H1 (cell line): ENCODE measurements around the gene TCIRG1. TPM values are rescaled to one million over a fixed set of nuclear protein-coding genes. Genes with fewer than 3 reads are reported as not detected.

ENCODE experiments used
- CTCF ChIA-PET: fragments of 300-600 bp; sonication (Branson Sonifier 250); formaldehyde crosslinking; loops from one replicate; lab custom pipeline; 2021; ENCODE audit not compliant: partially characterized antibody; lab: Charles Lee
- POLR2A ChIA-PET: fragments of 300-600 bp; sonication (Branson Sonifier 250); formaldehyde crosslinking; loops from one replicate; lab custom pipeline; 2021; ENCODE audit warnings: inconsistent platforms; ENCODE audit not compliant: partially characterized antibody; lab: Charles Lee
- DNase-seq, 2 experiments: peaks; one replicate each; pipeline versions ENCODE4 v3.0.0 to v3.0.0-alpha.2; 2010 to 2022; ENCODE audit warnings: low spot score in 2 of 2, low read depth in 1 of 2, mixed read lengths in 1 of 2
- FAIRE-seq: peaks from 2 replicates; lab custom pipeline; 2011; peaks lifted over from hg19 to GRCh38; lab: Jason Lieb, UNC
- H2AFZ ChIP-seq: 2 replicates; pipeline ENCODE4 v1.8.1; 2012; ENCODE audit warnings: low read length, inconsistent platforms
- H2AK5ac ChIP-seq: 2 replicates; pipeline ENCODE4 v1.6.1; 2013; ENCODE audit warnings: low read depth, low read length
- H2BK120ac ChIP-seq: replicated peaks from 2 replicates; pipeline ENCODE3; 2013; ENCODE audit warnings: low read depth, low read length, inconsistent platforms
- H2BK12ac ChIP-seq: 2 replicates; pipeline ENCODE4 v1.6.1; 2013; ENCODE audit warnings: low read depth, low read length
- H2BK15ac ChIP-seq: 2 replicates; pipeline ENCODE4 v1.6.1; 2013; ENCODE audit warnings: low read length
- H2BK20ac ChIP-seq: 2 replicates; pipeline ENCODE4 v1.6.1; 2013; ENCODE audit warnings: low read length
- H2BK5ac ChIP-seq: 2 replicates; pipeline ENCODE4 v1.6.1; 2013; ENCODE audit warnings: low read depth, low read length
- H3K14ac ChIP-seq: 2 replicates; pipeline ENCODE4 v1.6.1; 2013; ENCODE audit warnings: inconsistent platforms; ENCODE audit not compliant: insufficient read length
- H3K18ac ChIP-seq: 2 replicates; pipeline ENCODE4 v1.6.1; 2013; ENCODE audit warnings: low read length; ENCODE audit errors: extremely low read depth
- H3K23ac ChIP-seq: 2 replicates; pipeline ENCODE4 v1.6.1; 2013; ENCODE audit warnings: inconsistent platforms; ENCODE audit not compliant: insufficient read length
- H3K23me2 ChIP-seq: 2 replicates; pipeline ENCODE4 v1.6.1; 2013; ENCODE audit warnings: low read depth, low read length
- H3K27ac ChIP-seq: 2 replicates; pipeline ENCODE4 v1.6.1; 2011; ENCODE audit warnings: low read depth, low read length, inconsistent platforms
- H3K27me3 ChIP-seq, 4 experiments: replicated peaks in 1 of 4; 1 replicate in 1 of 4; 2 replicates in 3 of 4; pipeline versions ENCODE4 v1.6.1 to v1.8.1; 2011 to 2013; ENCODE audit warnings: low read length in 3 of 4, mild to moderate bottlenecking in 3 of 4, inconsistent platforms in 2 of 4, mixed read lengths in 2 of 4, moderate library complexity in 1 of 4; ENCODE audit not compliant: control insufficient read depth in 3 of 4, insufficient read depth in 3 of 4; ENCODE audit errors: extremely low read depth in 1 of 4
- H3K36me3 ChIP-seq, 4 experiments: 2 replicates each; pipeline versions ENCODE4 v1.6.1 to v1.8.1; 2011 to 2013; ENCODE audit warnings: mild to moderate bottlenecking in 4 of 4, low read length in 3 of 4, moderate library complexity in 2 of 4, control low read depth in 1 of 4, inconsistent platforms in 1 of 4; ENCODE audit not compliant: insufficient read depth in 4 of 4, control insufficient read depth in 2 of 4
- H3K4ac ChIP-seq: replicated peaks from 2 replicates; pipeline ENCODE3; 2013; ENCODE audit warnings: low read length, low read depth, mixed read lengths, inconsistent platforms; ENCODE audit not compliant: insufficient read length
- H3K4me1 ChIP-seq, 4 experiments: replicated peaks in 1 of 4; 1 replicate in 1 of 4; 2 replicates in 3 of 4; pipeline versions ENCODE4 v1.6.1 to v1.8.1; 2011 to 2013; ENCODE audit warnings: low read length in 3 of 4, inconsistent platforms in 2 of 4, mixed read lengths in 1 of 4; ENCODE audit not compliant: insufficient read depth in 4 of 4, control insufficient read depth in 3 of 4
- H3K4me2 ChIP-seq, 2 experiments: 2 replicates each; pipeline versions ENCODE4 v1.6.1 to v1.8.1; 2011 to 2013; ENCODE audit warnings: low read depth in 2 of 2, low read length in 2 of 2, control low read depth in 1 of 2, inconsistent platforms in 1 of 2, mild to moderate bottlenecking in 1 of 2; ENCODE audit not compliant: insufficient read depth in 1 of 2
- H3K4me3 ChIP-seq, 4 experiments: fragments of 200-600, 300-600 bp in 1 of 4; sonication (generic), shearing (Covaris generic), sonication (Bioruptor Twin) in 1 of 4; 2 replicates each; pipeline versions ENCODE4 v1.5.1 to v1.8.1; 2011 to 2016; ENCODE audit warnings: low read length in 4 of 4, low read depth in 3 of 4, control low read depth in 2 of 4, inconsistent platforms in 2 of 4, mild to moderate bottlenecking in 2 of 4, mixed read lengths in 1 of 4, moderate library complexity in 1 of 4; ENCODE audit not compliant: insufficient read depth in 2 of 4; ENCODE audit errors: extremely low read depth in 1 of 4
- H3K56ac ChIP-seq: replicated peaks from 2 replicates; pipeline ENCODE3; 2013; ENCODE audit warnings: low read depth, mild to moderate bottlenecking, mixed read lengths, low read length, inconsistent platforms; ENCODE audit not compliant: insufficient read length
- H3K79me1 ChIP-seq: 2 replicates; pipeline ENCODE4 v1.6.1; 2013; ENCODE audit warnings: low read depth, low read length, control low read depth
- H3K79me2 ChIP-seq, 2 experiments: 2 replicates each; pipeline versions ENCODE4 v1.6.1 to v1.8.1; 2012 to 2013; ENCODE audit warnings: low read length in 2 of 2, mild to moderate bottlenecking in 2 of 2, inconsistent platforms in 1 of 2; ENCODE audit not compliant: insufficient read depth in 2 of 2, control insufficient read depth in 1 of 2
- H3K9ac ChIP-seq, 4 experiments: replicated peaks in 1 of 4; 1 replicate in 1 of 4; 2 replicates in 3 of 4; pipeline versions ENCODE4 v1.6.1 to v1.8.1; 2011 to 2013; ENCODE audit warnings: low read depth in 3 of 4, low read length in 3 of 4, control low read depth in 2 of 4, mild to moderate bottlenecking in 2 of 4, moderate library complexity in 2 of 4, inconsistent platforms in 1 of 4; ENCODE audit errors: extremely low read depth in 1 of 4
- H3K9me3 ChIP-seq, 2 experiments: 2 replicates each; pipeline versions ENCODE4 v1.6.1 to v1.8.1; 2012 to 2013; ENCODE audit warnings: mild to moderate bottlenecking in 2 of 2, moderate library complexity in 2 of 2, control low read depth in 1 of 2, inconsistent platforms in 1 of 2, low read depth in 1 of 2, low read length in 1 of 2, mixed read lengths in 1 of 2; ENCODE audit not compliant: insufficient read depth in 2 of 2
- H4K20me1 ChIP-seq, 2 experiments: replicated peaks in 1 of 2; 2 replicates each; pipeline versions ENCODE3 to v1.8.1; 2011 to 2013; ENCODE audit warnings: inconsistent platforms in 2 of 2, low read length in 2 of 2, mild to moderate bottlenecking in 1 of 2; ENCODE audit not compliant: insufficient read depth in 2 of 2, control insufficient read depth in 1 of 2
- H4K5ac ChIP-seq: 2 replicates; pipeline ENCODE4 v1.6.1; 2013; ENCODE audit warnings: low read length, low read depth, mixed read lengths, inconsistent platforms; ENCODE audit not compliant: insufficient read length
- H4K8ac ChIP-seq: 2 replicates; pipeline ENCODE4 v1.8.0; 2013; ENCODE audit warnings: mild to moderate bottlenecking, moderate library complexity, low read length, inconsistent platforms; ENCODE audit not compliant: insufficient read depth; ENCODE audit errors: extremely low read depth
- H4K91ac ChIP-seq: replicated peaks from 2 replicates; pipeline ENCODE3; 2013; ENCODE audit warnings: low read length, mixed read lengths, inconsistent platforms; ENCODE audit not compliant: insufficient read length
- BACH1 ChIP-seq: IDR thresholded peaks from 2 replicates; pipeline ENCODE4 v1.6.1; 2012; ENCODE audit warnings: low read length, improper control_type of control experiment
- CBX5 ChIP-seq: fragments of 300-800, 300-1000 bp; sonication (generic); IDR thresholded peaks from 2 replicates; pipeline ENCODE4 v1.7.1; 2016; ENCODE audit warnings: antibody characterized with exemption, low read length, low read depth
- CEBPB ChIP-seq: IDR thresholded peaks from 2 replicates; pipeline ENCODE4 v1.6.1; 2012; ENCODE audit warnings: low read depth, low read length
- EP300 ChIP-seq, 2 experiments: IDR thresholded peaks; 1 replicate in 1 of 2; 2 replicates in 1 of 2; pipeline ENCODE4 v1.6.1; 2011 to 2012; ENCODE audit warnings: low read depth in 2 of 2, low read length in 2 of 2, mild to moderate bottlenecking in 2 of 2, borderline replicate concordance in 1 of 2, inconsistent platforms in 1 of 2, moderate library complexity in 1 of 2
- HDAC6 ChIP-seq: IDR thresholded peaks from one replicate; pipeline ENCODE4 v1.7.1; 2012; ENCODE audit warnings: low read depth, mild to moderate bottlenecking, inconsistent platforms, low read length, moderate library complexity
- NRF1 ChIP-seq: IDR thresholded peaks from 2 replicates; pipeline ENCODE4 v1.6.1; 2011; ENCODE audit warnings: mild to moderate bottlenecking, low read depth, low read length, improper control_type of control experiment
- RFX5 ChIP-seq: IDR thresholded peaks from 2 replicates; pipeline ENCODE4 v1.6.1; 2011; ENCODE audit warnings: low read depth, low read length, improper control_type of control experiment, borderline replicate concordance
- SIRT6 ChIP-seq: IDR thresholded peaks from one replicate; pipeline ENCODE4 v1.7.1; 2012; ENCODE audit warnings: low read length, inconsistent platforms
- SP2 ChIP-seq: IDR thresholded peaks from 2 replicates; pipeline ENCODE4 v1.6.1; 2012; ENCODE audit warnings: mild to moderate bottlenecking, low read length, inconsistent platforms
- WGBS, 2 experiments: shearing (Covaris generic) in 1 of 2; methylation state at CpG; one replicate each; pipeline versions ENCODE4 v1.1.6 to v1.1.7; 2013 to 2015; ENCODE audit warnings: low lambda C conversion rate in 2 of 2, mixed read lengths in 2 of 2, inconsistent platforms in 1 of 2, low coverage in 1 of 2, missing lambda C conversion rate in 1 of 2; ENCODE audit not compliant: insufficient replicate concordance in 2 of 2, insufficient coverage in 1 of 2, insufficient read length in 1 of 2; ENCODE audit errors: extremely low coverage in 1 of 2, missing lambda C conversion rate in 1 of 2; 5-methylcytosine and 5-hydroxymethylcytosine counted together
- polyA plus RNA-seq, 7 experiments: library from polyadenylated mRNA; depleted of rRNA in 3 of 7; stranded (reverse) in 5 of 7; unstranded in 2 of 7; fragments of >200 nt in 5 of 7; fragments of 200-250 nt in 2 of 7; gene quantifications; 1 replicate in 5 of 7; 2 replicates in 1 of 7; 4 replicates in 1 of 7; pipeline versions ENCODE4 v1.2.1 to v1.2.3, GENCODE V29; 2011 to 2013; ENCODE audit warnings: missing spikeins in 2 of 7, mixed read lengths in 2 of 7
- total RNA-seq: library from RNA; stranded (reverse); fragmentation: NEBNext Ultra II Directional; extraction: Animal tissue kit (Norgen Biotek cat#: 25700); gene quantifications from 2 replicates; pipeline ENCODE4 v1.2.1, GENCODE V29; 2021
- TF ChIP-seq, protein P1 (sequence below), 3 experiments: IDR thresholded peaks; 1 replicate in 2 of 3; 2 replicates in 1 of 3; pipeline versions ENCODE4 v1.5.1 to v1.6.1; 2011; ENCODE audit warnings: low read length in 3 of 3, mild to moderate bottlenecking in 3 of 3, inconsistent platforms in 2 of 3, low read depth in 1 of 3, moderate library complexity in 1 of 3; ENCODE audit not compliant: insufficient read depth in 1 of 3; ENCODE audit errors: control extremely low read depth in 1 of 3

TCIRG1 gene
- total and polyA plus RNA-seq, 2 of the 8 experiments (the other 6 are each of a cell fraction or from before 2014, with no cell fraction given) = 25.3 to 39.6 TPM

- Histone ChIP-seq H3K36me3 (no peaks in the 10 kb centered on the region), H3K27ac (no peak overlapping the region), H3K4ac (no peak overlapping the region), H4K8ac (no peak overlapping the region), H3K23ac (no peak overlapping the region), H2AFZ (no peak overlapping the region), H2BK20ac (no peak overlapping the region), H2BK12ac (no peak overlapping the region), H2BK15ac (no peak overlapping the region), H4K5ac (no peak overlapping the region), H2AK5ac (no peak overlapping the region), H4K20me1 (peaks cover 0 to 6% of the 10 kb centered on the region in 2 experiments), H3K56ac (no peak overlapping the region), H2BK120ac (no peak overlapping the region), H3K23me2 (no peaks in the 10 kb centered on the region; the same call in 1 of the 2 replicates), H3K79me1 (no peaks in the 10 kb centered on the region), H3K79me2 (no peaks in the 10 kb centered on the region), H3K9me3 (no peaks in the 10 kb centered on the region), H2BK5ac (no peak overlapping the region), H3K18ac (no peak overlapping the region), H4K91ac (no peak overlapping the region), H3K27me3 (no peaks in the 10 kb centered on the region), H3K4me1 (peaks cover 4 to 27% (median 20%) of the 10 kb centered on the region in 4 experiments), H3K4me2 (no peak overlapping the region), H3K14ac (no peak overlapping the region), H3K9ac (no peak overlapping the region), H3K4me3 (no peak overlapping the region)
- FAIRE-seq = no peak
- 94% methylated on average over 24 of the region's 27 CpGs; no CpG with 5 or more reads in 1 of the 2 experiments for WGBS, 2 experiments
- CTCF ChIA-PET = interaction anchor here (0.9 to 2.7 kb wide), 10 partner anchors 10 to 165 kb away, joined by 3 to 18 read pairs (median 4); partner anchors contain the start of gene NDUFS8
- POLR2A ChIA-PET = interaction anchor here (0.6 to 16.6 kb wide), 7 partner anchors 10 to 386 kb away, joined by 3 to 183 read pairs (median 3); partner anchors contain the start of genes CHKA and NDUFS8
- DNase-seq = no peak
- TF ChIP-seq CEBPB (no peak), BACH1 (no peak), CBX5 (no peak), SIRT6 (no peak), EP300 (IDR thresholded peaks at IDR 0.05; ENCODE audit: borderline replicate concordance in 1 of 2, low read depth in 2 of 2, low read length in 2 of 2) (no peak), SP2 (no peak), RFX5 (no peak), NRF1 (no peak), HDAC6 (no peak)
- TF ChIP-seq, protein P1, sequence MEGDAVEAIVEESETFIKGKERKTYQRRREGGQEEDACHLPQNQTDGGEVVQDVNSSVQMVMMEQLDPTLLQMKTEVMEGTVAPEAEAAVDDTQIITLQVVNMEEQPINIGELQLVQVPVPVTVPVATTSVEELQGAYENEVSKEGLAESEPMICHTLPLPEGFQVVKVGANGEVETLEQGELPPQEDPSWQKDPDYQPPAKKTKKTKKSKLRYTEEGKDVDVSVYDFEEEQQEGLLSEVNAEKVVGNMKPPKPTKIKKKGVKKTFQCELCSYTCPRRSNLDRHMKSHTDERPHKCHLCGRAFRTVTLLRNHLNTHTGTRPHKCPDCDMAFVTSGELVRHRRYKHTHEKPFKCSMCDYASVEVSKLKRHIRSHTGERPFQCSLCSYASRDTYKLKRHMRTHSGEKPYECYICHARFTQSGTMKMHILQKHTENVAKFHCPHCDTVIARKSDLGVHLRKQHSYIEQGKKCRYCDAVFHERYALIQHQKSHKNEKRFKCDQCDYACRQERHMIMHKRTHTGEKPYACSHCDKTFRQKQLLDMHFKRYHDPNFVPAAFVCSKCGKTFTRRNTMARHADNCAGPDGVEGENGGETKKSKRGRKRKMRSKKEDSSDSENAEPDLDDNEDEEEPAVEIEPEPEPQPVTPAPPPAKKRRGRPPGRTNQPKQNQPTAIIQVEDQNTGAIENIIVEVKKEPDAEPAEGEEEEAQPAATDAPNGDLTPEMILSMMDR (IDR thresholded peaks at IDR 0.05; ENCODE audit: control extremely low read depth in 1 of 3, insufficient read depth in 1 of 3, low read depth in 1 of 3, low read length in 3 of 3) = no peak
These were observed 3.6 kb downstream of the TCIRG1 start for GRCh38 chr11:68042219-68043028.
